ENCODE measurements around the gene KLHL17.
"Not testable (repeated sequence)": the region's sequence is repeated elsewhere in the genome, so short reads cannot be mapped to it uniquely, and the experiment has no call there.

DNA sequence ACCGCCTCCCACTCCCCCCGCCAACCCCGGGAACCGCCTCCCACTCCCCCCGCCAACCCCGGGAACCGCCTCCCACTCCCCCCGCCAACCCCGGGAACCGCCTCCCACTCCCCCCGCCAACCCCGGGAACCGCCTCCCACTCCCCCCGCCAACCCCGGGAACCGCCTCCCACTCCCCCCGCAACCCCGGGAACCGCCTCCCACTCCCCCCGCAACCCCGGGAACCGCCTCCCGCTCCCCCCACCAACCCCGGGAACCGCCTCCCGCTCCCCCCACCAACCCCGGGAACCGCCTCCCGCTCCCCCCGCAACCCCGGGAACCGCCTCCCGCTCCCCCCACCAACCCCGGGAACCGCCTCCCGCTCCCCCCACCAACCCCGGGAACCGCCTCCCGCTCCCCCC is 16.4 kb downstream of the KLHL17 start:
- TF ChIP-seq, protein P1, sequence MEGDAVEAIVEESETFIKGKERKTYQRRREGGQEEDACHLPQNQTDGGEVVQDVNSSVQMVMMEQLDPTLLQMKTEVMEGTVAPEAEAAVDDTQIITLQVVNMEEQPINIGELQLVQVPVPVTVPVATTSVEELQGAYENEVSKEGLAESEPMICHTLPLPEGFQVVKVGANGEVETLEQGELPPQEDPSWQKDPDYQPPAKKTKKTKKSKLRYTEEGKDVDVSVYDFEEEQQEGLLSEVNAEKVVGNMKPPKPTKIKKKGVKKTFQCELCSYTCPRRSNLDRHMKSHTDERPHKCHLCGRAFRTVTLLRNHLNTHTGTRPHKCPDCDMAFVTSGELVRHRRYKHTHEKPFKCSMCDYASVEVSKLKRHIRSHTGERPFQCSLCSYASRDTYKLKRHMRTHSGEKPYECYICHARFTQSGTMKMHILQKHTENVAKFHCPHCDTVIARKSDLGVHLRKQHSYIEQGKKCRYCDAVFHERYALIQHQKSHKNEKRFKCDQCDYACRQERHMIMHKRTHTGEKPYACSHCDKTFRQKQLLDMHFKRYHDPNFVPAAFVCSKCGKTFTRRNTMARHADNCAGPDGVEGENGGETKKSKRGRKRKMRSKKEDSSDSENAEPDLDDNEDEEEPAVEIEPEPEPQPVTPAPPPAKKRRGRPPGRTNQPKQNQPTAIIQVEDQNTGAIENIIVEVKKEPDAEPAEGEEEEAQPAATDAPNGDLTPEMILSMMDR (IDR thresholded peaks at IDR 0.05 in 2 of 3, conservative IDR thresholded peaks at IDR 0.05 in 1 of 3; ENCODE audit: control insufficient read depth in 2 of 3, extremely low read depth in 1 of 3, insufficient read depth in 1 of 3, low read depth in 3 of 3, low read length in 3 of 3): not testable (repeated sequence)
- not testable (repeated sequence) for TF ChIP-seq TARDBP (IDR thresholded peaks at IDR 0.05; ENCODE audit: borderline replicate concordance); RAD21 (IDR thresholded peaks at IDR 0.05; ENCODE audit: insufficient read depth, low read depth, low read length); MAX (IDR thresholded peaks at IDR 0.05; ENCODE audit: low read depth, low read length); ZNF274 (IDR thresholded peaks at IDR 0.05; ENCODE audit: insufficient read depth, insufficient read length); MXI1 (IDR thresholded peaks at IDR 0.05; ENCODE audit: low read depth, low read length); ETV6 (conservative IDR thresholded peaks at IDR 0.05 in 1 of 2, IDR thresholded peaks at IDR 0.05 in 1 of 2; ENCODE audit: borderline replicate concordance in 1 of 2, low read depth in 1 of 2); IRF4 (IDR thresholded peaks at IDR 0.05; ENCODE audit: low read depth, low read length); SIN3A (IDR thresholded peaks at IDR 0.05; ENCODE audit: low read depth, low read length); ZZZ3 (IDR thresholded peaks at IDR 0.05; ENCODE audit: control insufficient read depth, insufficient read length, low read depth); KDM1A (IDR thresholded peaks at IDR 0.05; ENCODE audit: borderline replicate concordance)
- TF ChIP-seq, protein P2, sequence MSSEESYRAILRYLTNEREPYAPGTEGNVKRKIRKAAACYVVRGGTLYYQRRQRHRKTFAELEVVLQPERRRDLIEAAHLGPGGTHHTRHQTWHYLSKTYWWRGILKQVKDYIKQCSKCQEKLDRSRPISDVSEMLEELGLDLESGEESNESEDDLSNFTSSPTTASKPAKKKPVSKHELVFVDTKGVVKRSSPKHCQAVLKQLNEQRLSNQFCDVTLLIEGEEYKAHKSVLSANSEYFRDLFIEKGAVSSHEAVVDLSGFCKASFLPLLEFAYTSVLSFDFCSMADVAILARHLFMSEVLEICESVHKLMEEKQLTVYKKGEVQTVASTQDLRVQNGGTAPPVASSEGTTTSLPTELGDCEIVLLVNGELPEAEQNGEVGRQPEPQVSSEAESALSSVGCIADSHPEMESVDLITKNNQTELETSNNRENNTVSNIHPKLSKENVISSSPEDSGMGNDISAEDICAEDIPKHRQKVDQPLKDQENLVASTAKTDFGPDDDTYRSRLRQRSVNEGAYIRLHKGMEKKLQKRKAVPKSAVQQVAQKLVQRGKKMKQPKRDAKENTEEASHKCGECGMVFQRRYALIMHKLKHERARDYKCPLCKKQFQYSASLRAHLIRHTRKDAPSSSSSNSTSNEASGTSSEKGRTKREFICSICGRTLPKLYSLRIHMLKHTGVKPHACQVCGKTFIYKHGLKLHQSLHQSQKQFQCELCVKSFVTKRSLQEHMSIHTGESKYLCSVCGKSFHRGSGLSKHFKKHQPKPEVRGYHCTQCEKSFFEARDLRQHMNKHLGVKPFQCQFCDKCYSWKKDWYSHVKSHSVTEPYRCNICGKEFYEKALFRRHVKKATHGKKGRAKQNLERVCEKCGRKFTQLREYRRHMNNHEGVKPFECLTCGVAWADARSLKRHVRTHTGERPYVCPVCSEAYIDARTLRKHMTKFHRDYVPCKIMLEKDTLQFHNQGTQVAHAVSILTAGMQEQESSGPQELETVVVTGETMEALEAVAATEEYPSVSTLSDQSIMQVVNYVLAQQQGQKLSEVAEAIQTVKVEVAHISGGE (CRISPR knock-in tag; IDR thresholded peaks at IDR 0.05): not testable (repeated sequence)
